ENCODE data around the gene CDH8. TPM values are rescaled to one million over a fixed set of nuclear protein-coding genes. Genes with fewer than 3 reads are reported as not detected.
A peak's percentile ranks its signal among the peaks of the same experiment; 100 is the strongest.

Gene CDH8
- total and polyA plus RNA-seq, 2 of the 4 experiments (the other 2 are of a cell fraction) = not detected

- H4K20me1 ChIP-seq (ENCODE audit: insufficient read depth, low read length) = no peaks in the 10 kb centered on the region
- H2AK5ac ChIP-seq (ENCODE audit: low read depth, low read length) = no peak overlapping the region
- H3K79me1 ChIP-seq (ENCODE audit: low read depth in 1 of 2, low read length in 2 of 2) = no peaks in the 10 kb centered on the region
- DNase-seq = no peak
- H3K56ac ChIP-seq (ENCODE audit: extremely low read depth, insufficient read depth, low read length) = no peak overlapping the region
- no peaks in the 10 kb centered on the region for H3K9me1 ChIP-seq (ENCODE audit: insufficient read depth, low read length)
- H2BK5ac ChIP-seq (ENCODE audit: low read depth, low read length, poor library complexity, severe bottlenecking) = no peak overlapping the region
- no peak overlapping the region for H2AFZ ChIP-seq (replicated peaks; ENCODE audit: low read length, poor library complexity)
- H3K9me3 ChIP-seq (ENCODE audit: control insufficient read depth, insufficient read depth, low read length) = 0 out of 2 replicates have a peak, but pooled peaks cover 2% of the 10 kb centered on the region
- dilution Hi-C loops (cut with HindIII; ENCODE audit: low sequenced_read_pairs, unreplicated experiment) = no loop called here
- intact Hi-C loops (cut with micrococcal nuclease) = no loop called here
- no peak overlapping the region for H4K91ac ChIP-seq (ENCODE audit: insufficient read depth, low read depth, low read length)
- no peak overlapping the region for H3K9ac ChIP-seq (ENCODE audit: low read depth, low read length)
- no peak overlapping the region for H3K14ac ChIP-seq (replicated peaks; ENCODE audit: low read depth, low read length)
- no peak overlapping the region for H2BK15ac ChIP-seq (ENCODE audit: low read depth, low read length)
- H3K4me1 ChIP-seq (ENCODE audit: control insufficient read depth, insufficient read depth, low read length) = no peaks in the 10 kb centered on the region
- no CpG with 5 or more reads among the region's 2 CpGs for WGBS, 2 experiments (ENCODE audit: extremely low coverage in 2 of 2, insufficient read length in 1 of 2)
- no peaks in the 10 kb centered on the region for H3K36me3 ChIP-seq (ENCODE audit: control insufficient read depth, insufficient read depth, low read length)
- ChIA-PET POLR2A (ENCODE audit: unreplicated experiment) (no interaction called here), CTCF (no interaction called here)
- BruUV-seq (replicated peaks) = no TSS peak
- ATAC-seq (ENCODE audit: low read depth) = no peak
- H3K18ac ChIP-seq (ENCODE audit: low read depth, low read length) = no peak overlapping the region
- H3K4me3 ChIP-seq (ENCODE audit: insufficient read depth, low read depth, low read length) = no peak overlapping the region
- no peak overlapping the region for H3K4me2 ChIP-seq (ENCODE audit: low read depth, low read length)
- no peak overlapping the region for H3K27ac ChIP-seq (ENCODE audit: insufficient read depth, low read length)
- no peak overlapping the region for H4K8ac ChIP-seq (ENCODE audit: low read depth in 2 of 2, low read length in 2 of 2)
- no peak for TF ChIP-seq ELK1 (IDR thresholded peaks at IDR 0.05; ENCODE audit: borderline replicate concordance, low read depth, low read length)
- no peak for TF ChIP-seq MXI1 (IDR thresholded peaks at IDR 0.05; ENCODE audit: borderline replicate concordance, low read depth, low read length)
- peak; percentile 49; the same call in 1 of the 2 replicates for TF ChIP-seq NFE2L2 (IDR thresholded peaks at IDR 0.05; ENCODE audit: low read depth, low read length)
- TF ChIP-seq MAFK (IDR thresholded peaks at IDR 0.05; ENCODE audit: low read depth, low read length) = no peak
- H2AK9ac ChIP-seq (replicated peaks; ENCODE audit: low read depth, low read length, poor library complexity) = no peak overlapping the region
- H2BK120ac ChIP-seq (ENCODE audit: low read depth, low read length) = no peak overlapping the region
- no peak overlapping the region for H3K23ac ChIP-seq (ENCODE audit: low read depth, low read length)
- H3K4ac ChIP-seq (ENCODE audit: low read depth, low read length) = no peak overlapping the region
- H2BK20ac ChIP-seq (ENCODE audit: low read depth, low read length) = no peak overlapping the region
- in situ Hi-C loops (cut with MboI; ENCODE audit: low sequenced_read_pairs) = no loop called here
- H4K5ac ChIP-seq (ENCODE audit: low read depth, low read length) = no peak overlapping the region
- H3K27me3 ChIP-seq (ENCODE audit: control insufficient read depth, insufficient read depth, low read length) = no peaks in the 10 kb centered on the region
Measured at GRCh38 chr16:61998460-61998859, 37.8 kb downstream of the CDH8 start.
